HG02973 (cell line): ENCODE results near the gene SUSD4.

Source experiments
- ATAC-seq: cut with Tn5 transposase; IDR thresholded peaks from one replicate; pipeline ENCODE4 v1.9.1; 2021; ENCODE audit warnings: moderate library complexity; ENCODE audit not compliant: unreplicated experiment

Gene SUSD4

DNA sequence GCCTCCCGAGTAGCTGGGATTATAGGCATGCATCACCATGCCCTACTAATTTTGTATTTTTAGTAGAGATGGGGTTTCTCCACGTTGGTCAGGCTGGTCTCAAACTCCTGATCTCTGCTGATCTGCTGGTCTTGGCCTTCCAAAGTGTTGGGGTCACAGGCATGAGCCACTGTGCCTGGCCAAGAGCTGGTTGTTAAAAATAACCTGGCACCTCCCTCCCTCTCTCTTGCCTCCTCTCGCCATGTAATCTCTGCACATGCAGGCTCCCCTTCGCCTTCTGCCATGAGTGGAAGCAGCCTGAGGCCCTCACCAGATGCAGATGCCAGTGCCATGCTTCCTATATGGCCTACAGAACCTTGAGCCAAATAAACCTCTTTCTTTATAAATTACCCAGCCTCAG is 146.2 kb downstream of the SUSD4 start:
- no peak for ATAC-seq

DNA sequence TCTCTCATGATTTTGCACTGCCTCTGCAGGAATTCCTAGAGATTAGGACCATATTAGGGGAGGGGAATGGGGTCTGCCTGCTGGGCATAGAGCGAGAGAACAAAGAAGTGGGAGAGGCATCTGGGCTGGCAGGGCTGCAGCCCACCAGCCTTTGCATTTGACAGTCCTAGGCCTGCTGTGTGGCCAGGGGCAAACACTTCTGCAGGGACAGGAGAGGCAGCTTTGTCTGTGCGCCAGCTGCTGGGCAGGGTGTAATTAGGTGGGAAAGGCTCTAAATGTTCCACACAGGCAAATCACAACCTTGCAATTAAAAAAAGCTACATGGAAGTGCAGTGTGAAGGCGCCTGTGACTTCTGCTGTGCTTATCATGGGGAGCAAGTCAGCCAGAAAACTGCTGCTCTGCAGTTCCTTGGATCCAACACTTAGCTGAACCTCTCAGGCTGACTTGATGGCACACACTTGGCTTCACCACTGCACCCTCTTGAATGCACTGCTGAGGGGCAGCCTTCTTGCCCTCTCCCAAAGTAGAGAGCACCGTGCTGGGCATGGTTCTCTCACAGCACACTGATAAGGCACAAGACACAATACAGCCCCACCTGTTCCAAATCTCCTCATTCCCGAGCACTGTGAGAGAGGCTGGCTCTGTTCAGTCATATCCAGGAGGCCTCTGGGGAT is 147.3 kb downstream of the SUSD4 start:
- ATAC-seq, result no peak

DNA sequence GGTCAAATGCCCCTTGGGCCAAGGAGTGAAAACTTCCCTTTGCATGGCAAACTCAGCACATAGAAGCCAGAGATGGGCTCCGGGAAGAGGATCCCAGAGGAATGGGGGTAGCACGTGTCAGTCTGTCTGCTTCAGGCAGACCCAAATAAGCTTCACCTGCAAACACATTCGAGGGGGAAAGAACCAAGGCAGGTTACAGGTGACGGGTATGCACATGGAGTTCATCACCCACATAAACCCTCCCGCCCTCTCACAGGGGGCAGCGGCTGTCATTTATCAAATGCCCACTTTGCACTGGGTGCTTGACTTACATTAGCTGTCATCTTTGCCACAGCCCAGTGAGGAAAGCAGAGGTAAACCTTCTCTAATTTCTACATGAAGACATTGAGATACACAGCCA is 147.9 kb downstream of the SUSD4 start:
- ATAC-seq, result no peak

DNA sequence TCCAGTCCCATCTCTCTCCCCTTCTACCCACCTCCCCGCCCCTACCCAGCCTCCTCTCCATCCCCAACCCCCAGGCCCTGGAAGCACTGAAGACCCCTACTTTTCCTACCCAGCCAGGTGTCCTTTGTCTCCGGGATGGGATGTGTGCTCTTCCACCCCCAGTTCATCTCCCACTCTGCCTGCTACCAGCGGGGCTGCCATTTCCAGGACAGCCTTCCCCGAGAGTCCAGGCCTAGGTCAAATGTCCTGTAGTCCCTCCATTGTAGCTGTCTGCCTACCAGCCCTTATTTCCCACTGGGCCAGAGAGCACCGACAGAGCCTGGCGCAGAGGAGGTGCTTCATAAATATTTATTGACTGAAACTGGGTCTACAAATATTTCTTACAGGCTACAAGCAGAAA is 148.9 kb downstream of the SUSD4 start:
- ATAC-seq, result no peak

DNA sequence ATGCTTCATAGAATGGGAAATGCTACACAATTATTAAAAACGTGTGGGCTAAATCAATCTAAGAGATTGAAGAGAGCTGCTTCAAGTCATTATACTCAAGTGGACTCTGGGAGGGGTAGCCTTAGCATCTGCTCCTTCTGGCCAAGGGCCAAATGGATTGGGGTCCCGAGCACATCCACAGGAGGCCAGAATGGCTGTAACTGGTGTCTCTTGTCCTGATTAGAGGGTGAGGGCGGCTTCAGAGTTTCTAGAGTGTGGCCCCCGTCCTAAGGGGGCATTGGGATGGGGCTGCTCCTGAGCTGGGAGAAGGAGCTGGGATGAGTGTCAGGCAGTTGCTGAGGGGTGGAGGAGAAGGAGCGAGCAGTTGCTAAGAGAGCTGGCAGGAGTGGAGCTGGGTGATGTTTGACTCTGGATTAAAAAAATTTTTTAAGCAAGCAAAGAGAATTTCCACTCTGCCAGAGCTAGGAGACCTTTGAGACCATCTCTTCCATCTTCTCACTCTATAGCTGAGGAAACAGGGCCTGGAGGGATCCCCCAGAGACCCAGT is 149.6 kb downstream of the SUSD4 start:
- no peak for ATAC-seq

DNA sequence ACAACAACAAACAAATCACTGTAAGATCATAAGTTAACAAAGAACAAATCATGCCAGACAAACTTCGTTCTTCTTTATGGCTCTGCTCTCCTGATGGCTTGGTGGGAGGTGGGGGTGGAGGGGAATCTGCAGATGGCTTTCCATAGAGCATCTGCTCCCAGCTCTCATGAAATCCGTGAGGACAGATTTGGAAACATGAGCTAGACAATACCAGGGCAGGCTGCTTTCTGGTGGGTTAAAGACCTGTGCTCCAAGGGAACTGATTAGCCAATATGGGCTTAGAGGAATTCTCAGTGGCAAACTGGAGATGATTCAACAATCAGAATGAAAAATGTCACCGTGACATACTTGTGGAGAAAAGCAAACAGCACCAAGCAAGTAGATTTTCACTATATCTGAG is 151.5 kb downstream of the SUSD4 start:
- no peak for ATAC-seq

DNA sequence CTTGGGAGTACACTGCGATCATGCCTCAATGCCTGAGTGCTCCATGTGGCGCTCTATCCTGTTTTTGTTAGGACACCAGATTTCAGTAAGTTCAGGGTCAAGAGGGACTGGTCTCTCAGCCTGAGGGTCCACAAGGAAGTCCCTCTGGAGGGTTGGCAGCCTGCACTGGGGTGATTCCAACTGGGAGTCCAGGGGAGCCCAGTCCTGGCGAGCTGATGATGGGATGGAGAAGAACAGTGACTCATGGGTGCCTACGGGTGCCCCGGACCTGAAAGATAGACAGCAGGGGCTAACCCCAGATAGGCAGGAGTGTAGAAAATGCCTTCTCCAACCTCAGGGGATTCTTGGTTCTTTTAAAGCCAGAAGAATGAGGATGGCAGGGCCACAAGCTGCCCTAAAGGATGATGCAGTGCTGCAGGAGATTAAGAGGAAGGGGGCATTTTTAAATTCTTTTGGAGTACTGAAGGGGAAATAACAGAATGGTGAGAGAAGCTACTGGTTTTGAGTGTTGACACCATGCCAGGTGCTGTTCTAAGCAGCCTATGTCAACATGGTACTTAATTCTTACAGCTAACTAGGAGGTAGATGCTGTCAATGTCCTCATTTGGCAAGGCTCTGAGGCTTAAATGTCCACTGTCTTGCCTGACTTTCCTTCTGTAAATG is 152.5 kb downstream of the SUSD4 start:
- ATAC-seq, result no peak

DNA sequence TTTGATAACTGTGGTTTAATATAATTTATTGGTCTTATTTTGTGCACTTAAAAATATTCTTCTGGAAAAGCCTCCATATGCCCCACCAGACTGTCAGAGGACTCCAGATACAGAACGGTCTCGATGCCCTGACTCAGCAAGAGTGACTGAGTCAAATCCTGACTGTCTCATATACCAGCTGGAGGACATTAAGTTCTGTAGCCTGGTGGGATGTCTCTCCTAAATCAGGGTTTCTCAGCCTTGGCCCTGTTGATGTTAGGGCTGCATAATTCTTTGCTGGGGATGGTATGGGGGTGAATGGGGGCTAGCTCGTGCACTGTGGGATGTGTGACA is 153.2 kb downstream of the SUSD4 start:
- ATAC-seq, result no peak

DNA sequence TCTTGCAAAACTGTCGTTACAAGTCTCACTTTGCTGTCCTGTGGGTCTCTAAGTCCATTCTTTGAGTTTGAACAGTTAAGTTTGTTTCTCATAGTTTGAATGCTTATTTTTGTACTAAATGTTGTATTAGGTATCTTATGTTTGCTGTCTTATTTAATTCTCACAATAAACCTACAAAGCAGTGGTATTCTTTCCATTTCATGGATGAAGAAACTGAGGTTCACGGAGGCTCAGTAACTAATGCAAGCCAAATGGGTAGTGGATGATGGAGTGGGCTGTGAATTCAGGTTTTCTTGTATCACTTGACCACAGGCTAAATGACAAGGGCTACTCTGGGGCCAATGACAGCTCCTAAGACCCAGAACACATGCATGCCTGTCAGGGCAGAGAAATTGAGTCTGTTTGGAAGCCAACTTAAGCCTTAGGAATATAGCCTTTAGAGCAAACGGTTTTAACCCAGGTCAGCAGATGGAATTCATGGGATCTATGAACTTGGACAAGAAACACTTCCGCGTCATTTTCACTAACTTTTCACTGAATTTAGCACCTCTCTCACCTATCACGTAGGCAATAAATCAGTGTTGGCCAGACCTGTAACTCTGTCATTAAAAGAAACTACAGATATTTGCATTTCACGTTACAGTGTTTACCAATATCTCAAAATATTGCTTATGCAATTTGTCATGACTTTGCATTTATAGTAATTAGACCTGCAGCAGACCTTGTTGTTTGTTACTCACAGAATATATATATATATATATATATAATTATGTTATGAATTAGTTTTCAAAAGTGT is 153.8 kb downstream of the SUSD4 start:
- ATAC-seq, result no peak

DNA sequence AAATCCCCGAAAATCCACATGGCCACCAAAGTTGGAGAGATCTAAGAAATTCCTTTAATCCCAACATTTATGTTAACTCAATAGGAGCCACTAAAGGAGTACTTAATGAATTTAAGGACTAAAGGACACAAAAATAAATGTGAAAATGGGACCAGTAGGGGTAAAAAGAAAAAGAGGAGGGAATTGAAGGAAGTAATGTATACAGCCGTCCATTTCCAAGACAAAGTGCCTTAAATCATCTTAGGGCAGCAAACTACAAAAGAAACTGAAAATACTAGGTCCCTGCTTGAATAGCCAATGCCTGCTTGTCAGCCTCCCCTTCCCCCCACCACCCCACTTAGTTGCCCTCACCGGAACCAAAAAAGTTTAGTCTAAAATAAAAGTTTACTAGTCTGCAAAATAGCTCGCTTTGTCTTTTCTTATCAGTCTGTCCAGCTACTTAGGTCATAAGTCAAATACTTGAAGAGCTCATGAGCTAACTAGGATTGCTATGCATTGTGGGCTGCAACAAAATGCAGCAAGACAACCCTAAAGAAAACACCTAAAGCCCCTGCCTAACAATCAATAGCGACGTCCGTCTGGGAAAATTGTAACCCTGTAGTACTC is 154.6 kb downstream of the SUSD4 start:
- ATAC-seq, result no peak

DNA sequence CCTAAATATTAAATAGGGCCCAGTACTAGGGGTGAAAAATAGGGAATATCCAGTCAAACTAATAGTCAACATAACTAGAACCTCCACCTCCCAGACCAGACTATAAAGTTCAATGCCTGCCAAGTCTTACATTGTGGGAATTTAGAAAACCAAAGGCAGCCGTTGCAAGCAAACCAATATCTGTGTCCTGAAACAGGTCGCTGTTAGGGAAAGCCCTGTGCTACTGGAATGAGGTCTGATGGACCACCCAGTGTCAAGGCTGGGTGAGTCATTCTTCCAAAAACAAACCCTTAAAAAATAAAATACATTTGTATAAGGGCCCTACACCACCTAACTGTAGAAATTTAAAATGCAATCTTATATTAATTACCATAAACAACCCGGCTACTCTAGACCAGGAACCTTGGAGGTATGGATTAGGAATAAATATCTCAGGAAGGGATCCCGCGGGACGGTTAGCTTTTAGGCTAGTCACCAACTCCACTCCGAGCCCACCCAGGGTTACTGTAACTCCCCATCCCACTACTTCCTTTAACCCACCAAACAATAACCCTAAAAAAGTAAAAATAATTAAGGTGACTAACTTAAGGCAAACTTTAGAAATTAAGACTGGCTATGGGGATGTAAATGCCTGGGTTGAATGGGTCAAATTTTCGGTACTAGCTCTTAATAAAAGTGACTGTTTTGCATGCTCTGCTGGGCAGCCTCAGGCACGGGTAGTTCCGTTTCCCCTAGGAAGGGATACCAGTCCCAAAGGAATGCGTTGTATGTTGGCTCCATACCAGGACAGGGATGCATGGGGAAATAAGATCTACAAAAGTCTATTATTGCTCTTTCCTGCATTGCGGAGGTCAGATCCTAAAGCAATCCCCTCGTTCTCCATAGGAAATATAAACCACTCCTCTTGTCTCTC is 155.6 kb downstream of the SUSD4 start:
- no peak for ATAC-seq

DNA sequence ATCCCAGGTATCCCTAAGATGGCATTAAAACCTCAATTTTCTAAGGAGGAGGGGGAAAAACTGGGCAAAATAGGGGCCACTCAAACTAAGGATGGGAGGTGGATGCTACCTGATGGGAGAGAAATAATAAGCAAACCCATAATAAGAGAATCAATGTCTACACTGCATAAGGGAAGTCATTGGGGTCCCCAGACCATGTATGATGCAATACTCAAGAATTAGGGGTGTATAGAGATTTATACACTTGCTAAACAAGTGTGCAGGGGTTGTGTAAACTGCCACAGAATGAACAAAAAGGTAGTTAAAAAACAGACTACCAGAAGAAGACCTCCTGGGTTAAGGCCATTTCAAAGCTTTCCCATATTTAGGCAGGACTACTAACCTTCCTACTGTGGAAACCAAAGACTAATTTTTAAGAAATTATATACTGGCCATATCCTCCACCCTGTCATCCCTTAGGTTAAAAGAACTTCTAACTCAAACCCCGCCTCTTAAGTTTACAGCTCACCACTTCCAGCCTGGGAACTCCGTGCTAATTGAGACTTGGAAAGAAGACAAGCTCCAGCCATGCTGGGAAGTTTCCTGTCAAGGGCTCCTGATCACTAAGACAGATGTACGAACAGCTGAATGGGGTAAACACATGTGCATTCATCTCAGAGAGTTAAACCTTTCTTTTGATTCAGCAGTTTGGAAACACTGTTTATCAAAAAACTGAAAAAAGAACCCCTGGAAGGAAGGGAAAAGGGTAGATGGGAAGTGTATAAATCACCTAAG is 156.5 kb downstream of the SUSD4 start:
- ATAC-seq, result no peak

DNA sequence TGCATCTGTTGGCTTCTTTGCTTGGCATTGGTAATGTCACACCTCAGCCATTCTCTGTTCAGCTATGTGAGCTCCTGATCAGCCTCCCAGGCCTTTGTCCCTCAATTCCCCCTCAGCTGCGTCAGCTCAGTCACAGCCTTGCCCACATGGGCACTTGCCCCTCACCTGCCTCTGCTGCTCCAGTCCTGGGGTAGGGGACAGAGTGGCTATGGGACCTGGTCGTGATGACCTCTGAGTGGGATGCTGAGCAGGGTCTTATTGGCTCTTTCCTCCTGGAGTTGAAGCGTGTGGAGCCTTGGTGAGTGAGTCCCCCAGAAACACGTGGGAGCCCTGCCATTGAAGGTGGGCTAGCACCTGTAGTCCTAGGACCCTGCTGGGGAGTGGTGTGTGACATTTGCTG is 159.6 kb downstream of the SUSD4 start:
- no peak for ATAC-seq

DNA sequence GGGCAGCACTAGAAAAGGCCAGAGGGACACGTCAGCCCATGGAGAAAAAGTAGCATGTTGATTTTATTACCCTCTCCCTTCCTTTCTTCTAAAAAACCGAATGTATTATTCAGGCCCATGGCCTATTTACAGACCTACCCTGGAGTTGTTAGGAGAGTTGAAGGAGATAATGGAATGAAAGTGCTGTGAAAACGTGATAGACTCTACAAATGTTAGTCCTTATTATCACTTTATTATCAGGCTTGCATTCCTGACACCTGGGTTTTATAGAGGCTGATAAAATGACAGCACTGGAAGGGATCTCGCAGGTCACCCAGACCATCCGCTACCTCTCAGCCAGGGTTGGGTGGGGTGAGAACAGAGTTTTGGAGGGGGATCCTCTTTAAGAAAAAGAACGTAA is 160.3 kb downstream of the SUSD4 start:
- no peak for ATAC-seq

DNA sequence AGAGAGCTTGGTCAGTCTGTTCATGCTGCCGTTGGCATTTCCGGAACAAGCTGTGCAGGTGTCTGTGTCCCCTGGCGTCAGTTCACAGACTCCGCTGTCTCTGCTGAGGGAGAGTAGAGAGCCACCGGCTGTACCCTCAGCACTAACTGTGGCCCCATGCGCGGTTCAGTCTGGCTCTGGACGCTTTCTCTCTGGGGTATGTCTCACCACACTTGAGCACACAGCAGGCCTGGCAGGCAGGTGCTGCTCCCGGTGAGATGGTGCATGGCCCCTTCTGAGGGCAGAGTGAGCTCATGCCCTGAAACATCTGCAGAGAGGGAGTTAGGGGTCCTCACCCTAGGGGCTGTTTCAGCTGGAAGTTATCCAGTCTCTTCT is 161.0 kb downstream of the SUSD4 start:
- ATAC-seq, result no peak

DNA sequence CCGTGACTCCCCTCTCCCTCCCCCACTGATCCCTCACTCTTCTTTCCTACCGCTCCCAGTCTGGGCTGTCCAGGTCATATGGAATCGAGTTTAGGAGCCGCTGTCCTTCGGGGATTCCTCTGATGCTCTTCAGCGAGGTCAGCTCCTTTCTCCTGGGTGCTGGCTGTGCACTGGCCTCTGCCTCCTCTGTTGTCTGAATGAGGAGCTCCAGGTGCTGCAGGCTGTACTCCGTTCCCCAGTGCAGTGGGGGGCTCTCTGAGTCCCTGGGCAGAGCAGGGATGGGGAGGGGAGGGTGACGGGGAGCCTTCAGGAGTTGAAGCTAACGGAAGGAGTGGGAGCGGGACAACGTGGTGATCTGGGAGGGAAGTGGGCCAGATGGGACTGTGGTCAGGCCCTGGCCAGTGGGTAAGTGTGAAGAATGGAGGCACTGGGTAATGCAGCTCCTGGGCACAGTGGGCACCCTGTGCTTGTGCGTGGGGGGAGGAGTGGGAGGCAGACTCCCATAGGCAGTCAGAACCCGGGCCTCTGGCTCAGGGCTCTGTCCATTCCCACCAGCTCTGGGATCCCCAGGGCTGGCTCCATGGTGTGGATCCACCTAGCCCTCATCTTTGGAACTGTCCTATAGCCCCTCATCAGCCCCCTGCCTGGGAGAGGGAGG is 161.5 kb downstream of the SUSD4 start:
- no peak for ATAC-seq

DNA sequence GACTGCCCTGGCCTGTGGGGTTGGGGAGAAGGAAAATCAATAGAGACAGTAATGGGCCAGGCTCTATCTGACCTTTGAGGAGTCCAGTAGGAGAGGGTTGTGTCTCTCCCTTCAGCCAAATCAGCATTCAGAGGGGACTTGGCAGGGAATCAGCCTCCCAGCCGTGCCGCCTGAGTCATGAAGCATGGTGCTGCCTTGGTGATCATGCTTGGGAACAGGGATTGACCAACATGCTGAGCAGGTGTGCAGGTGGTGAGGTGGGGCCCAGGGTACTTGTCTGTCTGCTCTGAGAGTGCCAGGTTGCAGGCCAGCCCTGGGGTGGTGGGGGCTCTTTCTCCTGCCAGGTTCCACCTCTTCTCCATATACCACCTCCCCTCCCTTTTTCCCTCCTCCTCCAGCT is 162.0 kb downstream of the SUSD4 start:
- no peak for ATAC-seq

DNA sequence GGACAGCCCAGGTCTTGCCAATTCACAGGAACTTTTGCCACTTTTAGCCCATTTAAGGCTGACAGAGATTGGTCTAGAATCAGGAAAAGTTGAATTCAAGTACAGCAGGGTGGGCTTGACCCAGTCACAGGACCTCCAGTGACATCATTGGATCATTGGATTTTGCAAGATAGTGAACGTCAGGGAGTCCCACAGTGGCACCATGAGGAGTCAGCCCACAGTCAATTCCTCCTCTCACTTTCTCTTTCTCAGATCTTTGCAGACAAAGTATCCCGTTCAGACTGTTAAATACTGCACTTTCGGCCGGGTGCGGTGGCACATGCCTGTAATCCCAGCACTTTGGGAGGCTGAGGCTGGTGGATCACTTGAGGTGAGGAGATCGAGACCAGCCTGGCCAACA is 163.1 kb downstream of the SUSD4 start:
- no peak for ATAC-seq

DNA sequence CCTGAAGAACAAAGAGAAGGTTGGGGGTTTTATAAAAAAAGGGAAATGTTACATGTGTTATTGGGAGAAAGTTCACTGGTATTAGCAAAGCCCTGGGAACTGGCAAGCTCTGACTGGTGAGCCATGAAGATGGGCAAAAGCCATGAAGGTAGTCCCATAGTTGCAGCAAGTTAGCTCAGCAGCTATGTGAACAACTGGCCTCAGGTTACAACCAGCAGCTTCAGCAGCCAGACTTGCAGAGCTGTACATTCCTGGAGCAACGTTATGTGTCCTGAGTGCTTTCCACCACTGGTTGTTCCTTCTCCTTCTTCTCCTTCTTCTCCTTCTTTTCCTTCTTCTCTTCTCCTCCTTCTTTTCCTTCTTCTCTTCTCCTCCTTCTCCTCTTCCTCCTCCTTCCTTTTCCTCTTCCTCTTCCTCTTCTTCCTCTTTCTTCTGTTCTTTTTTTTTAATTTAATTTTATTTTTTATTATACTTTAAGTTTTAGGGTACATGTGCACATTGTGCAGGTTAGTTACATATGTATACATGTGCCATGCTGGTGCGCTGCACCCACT is 164.8 kb downstream of the SUSD4 start:
- ATAC-seq, result no peak
